Measurements from ENCODE around the gene MAPKAP1.

DNA sequence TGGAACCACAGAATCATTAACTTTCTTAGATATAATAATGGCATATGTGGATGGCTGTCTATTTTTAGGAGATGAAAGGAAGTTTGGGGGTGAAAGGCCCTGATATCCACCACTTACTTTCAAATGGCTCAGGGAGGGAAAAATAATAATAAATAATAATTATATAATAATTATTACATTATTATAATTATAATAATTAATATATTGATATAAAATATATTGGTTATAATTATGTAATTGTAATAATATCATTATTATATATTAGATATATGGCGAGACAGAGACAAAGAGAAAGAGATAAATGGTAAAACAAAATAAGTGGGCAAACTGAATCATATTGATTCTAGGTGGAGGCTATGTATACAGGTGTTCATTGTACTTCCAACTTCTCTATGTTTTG lies 308.8 kb downstream of the MAPKAP1 start:
- no peak for TF ChIP-seq YY1 (IDR thresholded peaks at IDR 0.05; ENCODE audit: insufficient read depth, insufficient read length)
- TF ChIP-seq ZNF274 (IDR thresholded peaks at IDR 0.05; ENCODE audit: low read depth, low read length): no peak
